Liver (tissue), 3 donors: ENCODE data around the gene UBE2D1.

Source experiments
- CTCF ChIP-seq: fragments of 150-350 bp; IDR thresholded peaks from 2 replicates; pipeline ENCODE4 v1.5.1; 2017; ENCODE audit warnings: improper control_type of control experiment, low read depth, low read length; ENCODE audit not compliant: missing input control
- FOXA1 ChIP-seq: IDR thresholded peaks from 2 replicates; pipeline ENCODE4 v1.6.1; 2016; ENCODE audit warnings: antibody characterized with exemption
- HNF4G ChIP-seq: IDR thresholded peaks from 2 replicates; pipeline ENCODE4 v1.6.1; 2016; ENCODE audit warnings: antibody characterized with exemption
- JUND ChIP-seq, 2 donors: IDR thresholded peaks; 2 replicates each; pipeline ENCODE4 v1.6.1; 2016; ENCODE audit warnings: antibody characterized with exemption in 2 of 2
- MAX ChIP-seq: IDR thresholded peaks from 2 replicates; pipeline ENCODE4 v1.6.1; 2016; ENCODE audit warnings: antibody characterized with exemption
- RAD21 ChIP-seq, 2 donors: IDR thresholded peaks; 2 replicates each; pipeline ENCODE4 v1.6.1; 2016; ENCODE audit warnings: antibody characterized with exemption in 2 of 2, mild to moderate bottlenecking in 2 of 2
- REST ChIP-seq: IDR thresholded peaks from 2 replicates; pipeline ENCODE4 v1.6.1; 2016; ENCODE audit warnings: antibody characterized with exemption, mild to moderate bottlenecking
- SP1 ChIP-seq: IDR thresholded peaks from 2 replicates; pipeline ENCODE4 v1.6.1; 2018; ENCODE audit warnings: antibody characterized with exemption, mild to moderate bottlenecking
- TAF1 ChIP-seq: conservative IDR thresholded peaks from 2 replicates; pipeline ENCODE4 v1.6.1; 2016; ENCODE audit warnings: antibody characterized with exemption, mild to moderate bottlenecking
- YY1 ChIP-seq: IDR thresholded peaks from 2 replicates; pipeline ENCODE4 v1.6.1; 2016; ENCODE audit warnings: antibody characterized with exemption, mild to moderate bottlenecking
- ZBTB33 ChIP-seq: IDR thresholded peaks from 2 replicates; pipeline ENCODE4 v1.6.1; 2016; ENCODE audit warnings: antibody characterized with exemption
- donor health status: healthy.
- donor health status: healthy.

- TF ChIP-seq CTCF (no peak), REST (no peak), TAF1 (no peak), MAX (no peak), SP1 (no peak), YY1 (no peak), RAD21 (IDR thresholded peaks at IDR 0.05) (no peak), FOXA1 (no peak), JUND (IDR thresholded peaks at IDR 0.05) (no peak), ZBTB33 (no peak), HNF4G (no peak)
These were observed 7.1 kb downstream of the UBE2D1 start for GRCh38 chr10:58341947-58342346.
